Measurements from ENCODE around the gene SIRT7.

SIRT7 gene

GRCh38 chr17:81931557-81932332 is 13.8 kb upstream of the SIRT7 start:
- no peak for DNase-seq

GRCh38 chr17:81931189-81931556 is 13.2 kb upstream of the SIRT7 start:
- no peak for DNase-seq

DNA sequence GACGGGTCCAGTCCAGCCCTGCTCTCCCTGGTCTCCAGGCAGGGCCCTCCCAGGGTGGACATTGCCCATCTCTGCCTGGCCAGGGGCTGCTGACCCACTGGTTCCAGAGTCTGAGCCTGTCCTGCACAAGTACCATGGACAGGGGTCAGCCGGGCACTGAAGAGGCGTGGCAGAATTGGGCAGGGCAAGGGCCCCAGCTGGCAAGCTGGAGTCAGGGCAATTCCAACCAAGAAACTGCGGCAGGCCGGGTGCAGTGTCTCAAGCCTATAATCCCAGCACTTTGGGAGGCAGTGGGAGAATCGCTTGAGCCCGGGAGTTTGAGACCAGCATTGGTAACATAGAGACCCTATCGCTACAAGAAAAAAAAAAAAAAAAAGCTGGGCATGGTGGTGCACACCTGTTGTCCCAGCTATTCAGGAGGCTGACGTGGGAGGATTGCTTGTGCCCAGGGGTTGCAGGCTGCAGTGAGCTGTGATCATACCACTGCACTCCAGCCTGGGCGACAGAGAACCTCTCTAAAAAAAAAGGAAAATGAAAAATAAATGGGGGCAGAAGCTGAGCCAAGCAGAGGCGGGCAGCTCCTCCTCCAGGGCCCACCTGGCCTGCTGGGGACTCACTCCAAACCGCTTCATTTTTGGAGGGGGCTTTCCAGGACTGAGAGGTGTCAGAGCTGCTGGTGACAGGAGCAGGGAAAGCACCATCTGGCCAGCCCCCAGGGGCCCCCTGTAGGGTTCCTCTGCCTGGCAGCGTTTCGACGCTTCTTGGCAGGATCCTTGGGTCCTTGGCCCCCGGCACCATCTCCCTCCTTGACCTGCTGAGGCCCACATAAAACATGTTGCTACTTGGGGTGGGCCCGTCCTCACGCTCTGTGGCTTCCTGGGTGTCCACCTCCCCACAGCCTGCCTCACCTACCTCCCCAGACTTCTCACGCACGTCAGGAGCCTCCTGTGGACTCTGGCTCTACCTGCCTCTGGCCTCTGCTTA is 12.5 kb upstream of the SIRT7 start:
- no peak for DNase-seq

DNA sequence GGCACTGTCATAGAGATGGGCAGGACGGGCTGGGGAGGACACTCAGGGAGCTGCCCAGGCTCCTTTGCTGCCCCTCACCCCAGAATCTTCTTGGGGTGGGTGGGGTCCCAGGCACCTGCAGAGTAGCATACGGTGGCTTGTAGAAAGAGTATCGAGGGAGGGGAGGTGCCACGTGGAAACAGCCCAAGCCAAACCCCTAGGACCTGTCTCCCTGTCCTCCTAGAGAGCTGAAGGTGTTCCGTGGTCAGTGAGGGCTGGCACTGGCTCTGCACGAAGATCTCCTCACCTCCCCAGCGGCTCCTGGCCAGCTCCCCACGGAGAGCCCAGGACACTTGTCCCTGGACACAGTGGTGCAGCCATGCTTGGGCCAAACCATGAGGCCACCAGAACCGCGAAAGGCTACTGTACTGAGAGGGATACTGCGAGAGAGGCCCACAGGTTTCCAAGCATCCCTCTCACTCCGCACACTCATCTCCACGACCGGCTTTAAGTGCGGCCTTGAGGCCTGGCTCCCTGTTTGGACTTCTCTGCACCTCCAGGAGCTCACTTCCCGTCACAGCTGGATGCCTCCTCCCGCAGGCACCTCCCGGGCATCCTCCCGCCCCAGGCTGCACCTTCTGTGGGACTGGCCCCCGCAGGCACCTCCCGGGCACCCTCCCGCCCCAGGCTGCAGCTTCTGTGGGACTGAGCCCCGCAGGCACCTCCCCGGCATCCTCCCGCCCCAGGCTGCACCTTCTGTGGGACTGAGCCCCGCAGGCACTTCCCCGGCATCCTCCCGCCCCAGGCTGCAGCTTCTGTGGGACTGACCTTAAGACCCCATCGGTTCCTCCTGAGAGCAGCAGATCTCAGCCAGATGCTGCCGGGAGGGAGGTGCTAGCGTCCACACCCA is 11.5 kb upstream of the SIRT7 start:
- DNase-seq, result no peak

GRCh38 chr17:81928544-81929252 is 10.7 kb upstream of the SIRT7 start:
- DNase-seq, result peak in 1 of 2 experiments; percentile 38

- DNase-seq, result peak; percentile 81 to 97
Measured at GRCh38 chr17:81927653-81928543, 9.9 kb upstream of the SIRT7 start, which contains the start of gene MAFG. Gene MAFG, minus strand, starts transcription at chr17:81927735. Its CDS starts 4,550 bp downstream, at chr17:81923185.

- no peak for DNase-seq
Measured at GRCh38 chr17:81927152-81927652, 9.2 kb upstream of the SIRT7 start.

- peak; percentile 23 to 62 for DNase-seq
Measured at GRCh38 chr17:81926451-81927151, 8.6 kb upstream of the SIRT7 start.

DNA sequence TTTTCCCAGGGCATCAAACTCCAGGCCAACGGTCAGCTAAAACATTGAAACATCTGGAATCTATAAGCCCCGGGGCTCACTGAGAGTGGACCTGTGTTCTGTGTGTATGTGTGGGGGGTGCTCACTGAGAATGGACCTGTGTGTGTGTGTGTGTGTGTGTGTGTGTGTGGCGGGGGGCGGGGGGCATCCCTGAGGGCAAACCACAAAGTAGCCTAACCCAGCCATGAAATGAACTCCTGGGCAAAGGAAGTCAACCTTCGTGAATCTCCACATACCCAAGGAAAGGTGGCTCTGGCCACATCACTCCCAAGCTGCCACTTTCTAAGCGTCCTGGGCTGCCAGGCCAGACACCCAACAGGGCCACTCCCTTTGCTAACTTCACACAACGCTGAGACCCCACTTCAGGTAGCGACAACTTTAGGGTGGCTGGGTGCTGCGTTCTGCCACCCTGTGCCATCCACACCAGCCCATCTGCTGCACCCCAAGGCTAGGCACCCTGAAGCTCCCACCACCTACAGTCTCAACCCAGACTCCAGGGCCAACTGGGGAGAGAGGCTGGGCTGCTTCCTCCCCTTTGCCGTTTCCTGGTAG is 8.0 kb upstream of the SIRT7 start:
- no peak for DNase-seq

DNA sequence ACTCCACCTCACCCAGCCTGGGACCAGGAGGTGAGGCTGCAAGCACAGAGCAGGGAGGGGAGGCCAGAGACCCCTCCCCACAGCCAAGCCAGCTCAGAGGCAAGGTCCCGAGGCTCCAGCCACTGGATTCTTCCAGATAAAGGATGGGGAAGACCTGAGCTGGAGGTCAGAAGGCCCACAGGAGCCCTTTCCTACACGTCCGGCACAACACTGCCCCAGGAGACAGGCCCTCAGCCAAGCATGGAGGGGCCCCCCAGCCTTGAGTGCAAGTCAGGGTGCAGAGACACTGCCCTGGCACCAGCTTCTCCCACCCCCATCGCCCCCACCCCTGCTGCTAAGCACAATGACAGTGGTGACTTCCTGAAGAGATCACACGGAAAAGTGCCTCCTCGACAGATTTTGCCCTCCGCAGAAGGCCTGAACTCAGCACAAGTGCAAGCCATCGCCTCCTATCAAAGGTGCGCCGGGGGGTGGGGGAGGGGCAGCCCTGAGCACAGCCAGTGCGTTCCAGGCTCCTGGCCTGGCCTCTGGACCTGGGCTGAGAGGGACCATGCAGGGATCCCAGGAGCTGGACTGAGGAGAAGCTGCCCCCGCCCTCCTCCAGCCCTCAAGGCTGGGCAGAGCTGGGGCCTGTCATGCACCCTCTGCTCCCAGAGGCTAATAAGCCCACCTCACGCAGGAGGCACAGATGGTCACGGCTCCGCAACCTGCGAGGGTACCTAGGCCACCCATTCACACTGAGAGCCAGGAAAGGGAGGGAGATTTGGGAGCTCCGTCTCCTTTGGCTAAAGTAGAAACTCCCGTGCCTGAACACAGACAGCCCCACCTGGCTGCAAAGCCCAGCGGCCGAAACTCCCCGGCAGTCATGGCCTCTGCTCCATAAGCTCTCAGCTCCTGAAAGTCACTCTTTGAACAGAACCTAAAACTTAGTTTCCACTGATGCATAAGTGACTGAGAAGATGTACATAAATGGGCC is 6.9 kb upstream of the SIRT7 start:
- no peak for DNase-seq

GRCh38 chr17:81923302-81924260 is 5.6 kb upstream of the SIRT7 start:
- no peak for DNase-seq

DNA sequence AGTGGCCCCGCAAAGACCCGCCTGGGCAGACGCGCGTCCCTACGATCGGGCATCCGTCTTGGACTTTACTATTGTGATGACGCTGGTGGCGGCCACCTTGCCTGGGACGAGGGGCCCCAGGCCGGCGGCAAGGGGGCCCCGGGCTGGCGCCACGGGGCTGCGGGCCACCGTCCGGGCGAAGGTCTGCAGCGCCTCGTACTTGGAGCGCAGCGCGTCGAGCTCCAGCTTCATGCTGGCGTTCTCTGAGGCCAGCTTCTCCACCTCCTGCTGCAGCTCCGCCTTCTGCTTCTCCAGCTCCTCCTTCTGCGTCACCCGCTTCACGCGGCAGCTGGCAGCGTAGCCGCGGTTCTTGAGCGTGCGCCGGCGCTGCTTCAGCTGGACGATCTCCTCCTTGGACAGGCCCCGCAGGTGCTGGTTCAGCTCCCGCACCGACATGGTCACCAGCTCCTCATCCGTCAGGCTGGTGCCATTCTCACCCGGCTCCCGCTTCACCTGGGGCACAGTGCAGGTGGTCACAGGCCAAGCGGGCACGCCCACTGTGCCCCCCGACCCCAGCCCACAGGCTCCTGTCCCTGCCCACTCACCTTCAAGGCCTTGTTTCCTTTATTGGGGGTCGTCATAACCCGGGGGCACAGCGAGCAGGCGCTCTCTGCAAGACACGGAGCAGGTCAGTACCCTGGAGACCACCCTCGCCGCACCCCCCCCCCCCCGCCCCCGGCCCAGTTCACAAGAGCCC is 4.8 kb upstream of the SIRT7 start:
- DNase-seq, result no peak

GRCh38 chr17:81921996-81922565 is 4.1 kb upstream of the SIRT7 start:
- DNase-seq, result no peak

- no peak for DNase-seq
Measured at GRCh38 chr17:81921537-81921862, 3.5 kb upstream of the SIRT7 start.

GRCh38 chr17:81920612-81921536 is 2.9 kb upstream of the SIRT7 start:
- DNase-seq, result no peak
